Stimulated activated CD8-positive, alpha-beta memory T cell treated with anti-CD3 and anti-CD28 coated beads, Interleukin-15, amount 100 ng/mL, for 48 hours (primary cell): ENCODE measurements around the gene MAML2.

Experiments
- DNase-seq, 2 donors: peaks; one replicate each; pipeline ENCODE4 v3.0.0-alpha.2; 2020; ENCODE audit warnings: low read depth in 2 of 2

MAML2 gene

GRCh38 chr11:96318399-96318798, 24.6 kb downstream of the MAML2 start:
- DNase-seq, result no peak

- DNase-seq, result no peak
Measured at GRCh38 chr11:96317985-96318384, 25.0 kb downstream of the MAML2 start.

GRCh38 chr11:96317571-96317970, 25.4 kb downstream of the MAML2 start:
- DNase-seq, result no peak

- DNase-seq, result no peak
Measured at GRCh38 chr11:96316869-96317268, 26.1 kb downstream of the MAML2 start.

- no peak for DNase-seq
Measured at GRCh38 chr11:96315476-96315875, 27.5 kb downstream of the MAML2 start.

GRCh38 chr11:96314326-96315020, 28.5 kb downstream of the MAML2 start:
- no peak for DNase-seq

- DNase-seq, result no peak
Measured at GRCh38 chr11:96313163-96313562, 29.8 kb downstream of the MAML2 start.

GRCh38 chr11:96311120-96311568, 31.9 kb downstream of the MAML2 start:
- DNase-seq, result no peak

GRCh38 chr11:96310236-96310635, 32.8 kb downstream of the MAML2 start:
- DNase-seq, result no peak

- no peak for DNase-seq
Measured at GRCh38 chr11:96309643-96310017, 33.4 kb downstream of the MAML2 start.

GRCh38 chr11:96309016-96309642, 33.9 kb downstream of the MAML2 start:
- no peak for DNase-seq

GRCh38 chr11:96307776-96308140, 35.2 kb downstream of the MAML2 start:
- no peak for DNase-seq

- no peak for DNase-seq
Measured at GRCh38 chr11:96306933-96307775, 35.8 kb downstream of the MAML2 start.

GRCh38 chr11:96306600-96306932, 36.4 kb downstream of the MAML2 start:
- no peak for DNase-seq

GRCh38 chr11:96306071-96306470, 36.9 kb downstream of the MAML2 start:
- DNase-seq, result no peak

- DNase-seq, result no peak
Measured at GRCh38 chr11:96303980-96304379, 39.0 kb downstream of the MAML2 start.

- DNase-seq, result no peak
Measured at GRCh38 chr11:96303064-96303463, 39.9 kb downstream of the MAML2 start.

GRCh38 chr11:96301818-96302217, 41.2 kb downstream of the MAML2 start:
- no peak for DNase-seq

- no peak for DNase-seq
Measured at GRCh38 chr11:96299155-96299888, 43.7 kb downstream of the MAML2 start.

GRCh38 chr11:96295369-96295768, 47.6 kb downstream of the MAML2 start:
- no peak for DNase-seq

- DNase-seq, result no peak
Measured at GRCh38 chr11:96294289-96294688, 48.7 kb downstream of the MAML2 start.

- DNase-seq, result no peak
Measured at GRCh38 chr11:96293598-96294021, 49.4 kb downstream of the MAML2 start.
